Measurements from ENCODE around the gene NOX5. TPM values are rescaled to one million over a fixed set of nuclear protein-coding genes. Genes with fewer than 3 reads are reported as not detected.

NOX5 gene
- polyA plus RNA-seq, 1 donor from 2014 or later = not detected

DNA sequence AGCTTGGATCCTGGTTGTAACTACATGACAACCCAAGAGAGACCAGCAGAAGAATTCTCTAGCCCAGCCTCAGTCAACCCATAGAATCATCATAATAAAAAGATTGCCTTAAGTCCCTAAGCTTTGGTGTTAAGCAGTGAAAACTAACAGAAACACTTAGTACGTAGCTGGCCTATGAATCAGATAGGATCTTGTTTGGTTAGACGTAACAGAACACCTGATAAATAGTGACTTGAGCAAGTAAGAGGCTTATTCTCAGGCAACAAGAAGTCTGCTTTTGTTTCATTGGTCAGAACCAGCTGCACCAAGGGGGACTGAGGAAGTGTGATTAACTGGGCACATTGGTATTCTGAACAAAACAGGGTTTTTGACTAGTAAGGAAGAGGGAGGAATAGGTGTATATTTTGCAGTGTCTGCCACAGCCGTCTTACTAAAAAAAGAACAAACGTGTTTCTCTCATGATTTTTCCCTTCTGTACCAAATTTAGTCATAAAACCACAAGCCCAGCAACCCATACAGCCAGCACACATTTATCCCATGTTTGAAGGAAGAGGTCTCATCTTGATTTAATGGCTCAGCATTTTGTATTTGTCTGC, 92.6 kb downstream of the NOX5 start:
- no peak overlapping the region for H3K4me2 ChIP-seq (ENCODE audit: low read length)
- TF ChIP-seq TAF1 (IDR thresholded peaks at IDR 0.05; ENCODE audit: low read depth) (no peak), SMC3 (conservative IDR thresholded peaks at IDR 0.05; ENCODE audit: poor library complexity) (no peak), EZH2 (IDR thresholded peaks at IDR 0.05; ENCODE audit: borderline replicate concordance, insufficient read depth, low read length, poor library complexity, severe bottlenecking) (no peak), RAD21 (conservative IDR thresholded peaks at IDR 0.05) (no peak), POLR2AphosphoS5 (IDR thresholded peaks at IDR 0.05) (no peak), MXI1 (conservative IDR thresholded peaks at IDR 0.05; ENCODE audit: poor library complexity, severe bottlenecking) (no peak), EP300 (conservative IDR thresholded peaks at IDR 0.05; ENCODE audit: poor library complexity, severe bottlenecking) (no peak)
- TF ChIP-seq, protein P1, sequence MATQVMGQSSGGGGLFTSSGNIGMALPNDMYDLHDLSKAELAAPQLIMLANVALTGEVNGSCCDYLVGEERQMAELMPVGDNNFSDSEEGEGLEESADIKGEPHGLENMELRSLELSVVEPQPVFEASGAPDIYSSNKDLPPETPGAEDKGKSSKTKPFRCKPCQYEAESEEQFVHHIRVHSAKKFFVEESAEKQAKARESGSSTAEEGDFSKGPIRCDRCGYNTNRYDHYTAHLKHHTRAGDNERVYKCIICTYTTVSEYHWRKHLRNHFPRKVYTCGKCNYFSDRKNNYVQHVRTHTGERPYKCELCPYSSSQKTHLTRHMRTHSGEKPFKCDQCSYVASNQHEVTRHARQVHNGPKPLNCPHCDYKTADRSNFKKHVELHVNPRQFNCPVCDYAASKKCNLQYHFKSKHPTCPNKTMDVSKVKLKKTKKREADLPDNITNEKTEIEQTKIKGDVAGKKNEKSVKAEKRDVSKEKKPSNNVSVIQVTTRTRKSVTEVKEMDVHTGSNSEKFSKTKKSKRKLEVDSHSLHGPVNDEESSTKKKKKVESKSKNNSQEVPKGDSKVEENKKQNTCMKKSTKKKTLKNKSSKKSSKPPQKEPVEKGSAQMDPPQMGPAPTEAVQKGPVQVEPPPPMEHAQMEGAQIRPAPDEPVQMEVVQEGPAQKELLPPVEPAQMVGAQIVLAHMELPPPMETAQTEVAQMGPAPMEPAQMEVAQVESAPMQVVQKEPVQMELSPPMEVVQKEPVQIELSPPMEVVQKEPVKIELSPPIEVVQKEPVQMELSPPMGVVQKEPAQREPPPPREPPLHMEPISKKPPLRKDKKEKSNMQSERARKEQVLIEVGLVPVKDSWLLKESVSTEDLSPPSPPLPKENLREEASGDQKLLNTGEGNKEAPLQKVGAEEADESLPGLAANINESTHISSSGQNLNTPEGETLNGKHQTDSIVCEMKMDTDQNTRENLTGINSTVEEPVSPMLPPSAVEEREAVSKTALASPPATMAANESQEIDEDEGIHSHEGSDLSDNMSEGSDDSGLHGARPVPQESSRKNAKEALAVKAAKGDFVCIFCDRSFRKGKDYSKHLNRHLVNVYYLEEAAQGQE (IDR thresholded peaks at IDR 0.05; ENCODE audit: borderline replicate concordance) = no peak
- TF ChIP-seq, protein P2, sequence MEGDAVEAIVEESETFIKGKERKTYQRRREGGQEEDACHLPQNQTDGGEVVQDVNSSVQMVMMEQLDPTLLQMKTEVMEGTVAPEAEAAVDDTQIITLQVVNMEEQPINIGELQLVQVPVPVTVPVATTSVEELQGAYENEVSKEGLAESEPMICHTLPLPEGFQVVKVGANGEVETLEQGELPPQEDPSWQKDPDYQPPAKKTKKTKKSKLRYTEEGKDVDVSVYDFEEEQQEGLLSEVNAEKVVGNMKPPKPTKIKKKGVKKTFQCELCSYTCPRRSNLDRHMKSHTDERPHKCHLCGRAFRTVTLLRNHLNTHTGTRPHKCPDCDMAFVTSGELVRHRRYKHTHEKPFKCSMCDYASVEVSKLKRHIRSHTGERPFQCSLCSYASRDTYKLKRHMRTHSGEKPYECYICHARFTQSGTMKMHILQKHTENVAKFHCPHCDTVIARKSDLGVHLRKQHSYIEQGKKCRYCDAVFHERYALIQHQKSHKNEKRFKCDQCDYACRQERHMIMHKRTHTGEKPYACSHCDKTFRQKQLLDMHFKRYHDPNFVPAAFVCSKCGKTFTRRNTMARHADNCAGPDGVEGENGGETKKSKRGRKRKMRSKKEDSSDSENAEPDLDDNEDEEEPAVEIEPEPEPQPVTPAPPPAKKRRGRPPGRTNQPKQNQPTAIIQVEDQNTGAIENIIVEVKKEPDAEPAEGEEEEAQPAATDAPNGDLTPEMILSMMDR (IDR thresholded peaks at IDR 0.05; ENCODE audit: poor library complexity, severe bottlenecking) = no peak

More for the DNA sequence above, 92.6 kb downstream of the NOX5 start:
- H3K9me3 ChIP-seq (ENCODE audit: low read length) = no peaks in the 10 kb centered on the region
- no peak overlapping the region for H3K27ac ChIP-seq (ENCODE audit: low read length)
- H3F3A ChIP-seq (ENCODE audit: insufficient read depth, low read length, poor library complexity, severe bottlenecking) = no peaks in the 10 kb centered on the region
- no peak overlapping the region for H2AFZ ChIP-seq (ENCODE audit: low read depth, low read length)
- no peaks in the 10 kb centered on the region for H4K20me1 ChIP-seq (ENCODE audit: insufficient read depth)
- H3K36me3 ChIP-seq (ENCODE audit: insufficient read depth, low read length) = no peaks in the 10 kb centered on the region
- H3K27me3 ChIP-seq (ENCODE audit: insufficient read depth, low read depth, low read length) = no peaks in the 10 kb centered on the region
- no peaks in the 10 kb centered on the region for H3K79me2 ChIP-seq (replicated peaks; ENCODE audit: insufficient read depth, low read length)
- H3K4me3 ChIP-seq (ENCODE audit: low read length) = no peak overlapping the region
- no peak overlapping the region for H3K9ac ChIP-seq (ENCODE audit: low read length)
- H3K9me2 ChIP-seq (ENCODE audit: insufficient read depth, low read length) = no peaks in the 10 kb centered on the region

Other genes with a start within 250 kb of the NOX5 start
- 181 and 190 TPM in 2 replicates for gene ANP32A, start 193.8 kb upstream of the NOX5 start, polyA plus RNA-seq
- gene SPESP1, start 84.2 kb upstream of the NOX5 start, polyA plus RNA-seq = not detected in 2 replicates
- gene GLCE, start 145.9 kb downstream of the NOX5 start, polyA plus RNA-seq = 26.4 and 31.5 TPM in 2 replicates